ENCODE data around the gene B4GALNT3.

- TF ChIP-seq SUZ12 (IDR thresholded peaks at IDR 0.05; ENCODE audit: extremely low read depth, insufficient read depth, insufficient read length), result no peak
- TF ChIP-seq YY1 (IDR thresholded peaks at IDR 0.05; ENCODE audit: insufficient read depth, insufficient read length), result no peak
- TF ChIP-seq ZNF274 (IDR thresholded peaks at IDR 0.05; ENCODE audit: low read depth, low read length), result no peak
These were observed 110.7 kb downstream of the B4GALNT3 start for GRCh38 chr12:570435-570920.

All from NT2/D1 (cell line).